GM23338 (cell line): ENCODE results near the gene CTNNA1.

Experiments
- CREB1 ChIP-seq: fragments of 250-450 bp; sonication (Bioruptor Pico); IDR thresholded peaks from 2 replicates; pipeline ENCODE4 v1.5.0; 2020; ENCODE audit warnings: low read depth, mild to moderate bottlenecking, moderate library complexity
- CTCF ChIP-seq, 2 experiments: fragments of 200-600 bp in 1 of 2; sonication (generic) in 1 of 2; conservative IDR thresholded peaks; 2 replicates each; pipeline versions ENCODE4 v1.5.1 to v1.6.1; 2016 to 2017; ENCODE audit warnings: antibody characterized with exemption in 2 of 2, low read depth in 2 of 2, mild to moderate bottlenecking in 2 of 2, moderate library complexity in 1 of 2
- EZH2 ChIP-seq: fragments of 200-600 bp; sonication (generic); IDR thresholded peaks from one replicate; pipeline ENCODE4 v1.8.0; 2017; ENCODE audit warnings: antibody characterized with exemption, mild to moderate bottlenecking, low read depth; ENCODE audit not compliant: unreplicated experiment
- EZH2phosphoT487 ChIP-seq: fragments of 200-600 bp; sonication (generic); IDR thresholded peaks from one replicate; pipeline ENCODE4 v1.8.1; 2018; ENCODE audit warnings: antibody characterized with exemption; ENCODE audit not compliant: unreplicated experiment
- JUNB ChIP-seq: IDR thresholded peaks from one replicate; pipeline ENCODE4 v1.6.1; 2016; ENCODE audit warnings: antibody characterized with exemption; ENCODE audit not compliant: unreplicated experiment
- POLR2AphosphoS5 ChIP-seq: IDR thresholded peaks from 2 replicates; pipeline ENCODE4 v1.6.1; 2016; ENCODE audit warnings: antibody characterized with exemption, low read depth
- STAT1 ChIP-seq: IDR thresholded peaks from one replicate; pipeline ENCODE4 v1.6.1; 2016; ENCODE audit warnings: antibody characterized with exemption; ENCODE audit not compliant: unreplicated experiment
- ZNF114 ChIP-seq: fragments of 250-450 bp; sonication (Bioruptor Pico); IDR thresholded peaks from 2 replicates; pipeline ENCODE4 v1.5.0; 2020; ENCODE audit warnings: mild to moderate bottlenecking, moderate library complexity
- ZNF331 ChIP-seq: fragments of 250-450 bp; sonication (Bioruptor Pico); IDR thresholded peaks from 2 replicates; pipeline ENCODE4 v1.5.0; 2020; ENCODE audit warnings: low read depth, mild to moderate bottlenecking, moderate library complexity
- ZNF462 ChIP-seq: fragments of 250-450 bp; sonication (Bioruptor Pico); IDR thresholded peaks from 2 replicates; pipeline ENCODE4 v1.5.0; 2020; ENCODE audit warnings: mild to moderate bottlenecking, moderate library complexity
- TF ChIP-seq, protein P1 (sequence below): IDR thresholded peaks from one replicate; pipeline ENCODE4 v1.6.1; 2018; ENCODE audit warnings: antibody characterized with exemption; ENCODE audit not compliant: unreplicated experiment
- TF ChIP-seq, protein P2 (sequence below): IDR thresholded peaks from 2 replicates; pipeline ENCODE4 v1.6.1; 2016; ENCODE audit warnings: antibody characterized with exemption

GRCh38 chr5:138949988-138950387 is 196.8 kb downstream of the CTNNA1 start:
- TF ChIP-seq EZH2 (no peak), EZH2phosphoT487 (no peak), POLR2AphosphoS5 (no peak), CTCF (conservative IDR thresholded peaks at IDR 0.05; ENCODE audit: low read depth in 2 of 2) (no peak), ZNF331 (CRISPR knock-in tag) (no peak), ZNF114 (CRISPR knock-in tag) (no peak), STAT1 (no peak), CREB1 (CRISPR knock-in tag) (no peak), JUNB (no peak), ZNF462 (CRISPR knock-in tag) (no peak)
- TF ChIP-seq, protein P1, sequence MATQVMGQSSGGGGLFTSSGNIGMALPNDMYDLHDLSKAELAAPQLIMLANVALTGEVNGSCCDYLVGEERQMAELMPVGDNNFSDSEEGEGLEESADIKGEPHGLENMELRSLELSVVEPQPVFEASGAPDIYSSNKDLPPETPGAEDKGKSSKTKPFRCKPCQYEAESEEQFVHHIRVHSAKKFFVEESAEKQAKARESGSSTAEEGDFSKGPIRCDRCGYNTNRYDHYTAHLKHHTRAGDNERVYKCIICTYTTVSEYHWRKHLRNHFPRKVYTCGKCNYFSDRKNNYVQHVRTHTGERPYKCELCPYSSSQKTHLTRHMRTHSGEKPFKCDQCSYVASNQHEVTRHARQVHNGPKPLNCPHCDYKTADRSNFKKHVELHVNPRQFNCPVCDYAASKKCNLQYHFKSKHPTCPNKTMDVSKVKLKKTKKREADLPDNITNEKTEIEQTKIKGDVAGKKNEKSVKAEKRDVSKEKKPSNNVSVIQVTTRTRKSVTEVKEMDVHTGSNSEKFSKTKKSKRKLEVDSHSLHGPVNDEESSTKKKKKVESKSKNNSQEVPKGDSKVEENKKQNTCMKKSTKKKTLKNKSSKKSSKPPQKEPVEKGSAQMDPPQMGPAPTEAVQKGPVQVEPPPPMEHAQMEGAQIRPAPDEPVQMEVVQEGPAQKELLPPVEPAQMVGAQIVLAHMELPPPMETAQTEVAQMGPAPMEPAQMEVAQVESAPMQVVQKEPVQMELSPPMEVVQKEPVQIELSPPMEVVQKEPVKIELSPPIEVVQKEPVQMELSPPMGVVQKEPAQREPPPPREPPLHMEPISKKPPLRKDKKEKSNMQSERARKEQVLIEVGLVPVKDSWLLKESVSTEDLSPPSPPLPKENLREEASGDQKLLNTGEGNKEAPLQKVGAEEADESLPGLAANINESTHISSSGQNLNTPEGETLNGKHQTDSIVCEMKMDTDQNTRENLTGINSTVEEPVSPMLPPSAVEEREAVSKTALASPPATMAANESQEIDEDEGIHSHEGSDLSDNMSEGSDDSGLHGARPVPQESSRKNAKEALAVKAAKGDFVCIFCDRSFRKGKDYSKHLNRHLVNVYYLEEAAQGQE: no peak
- TF ChIP-seq, protein P2, sequence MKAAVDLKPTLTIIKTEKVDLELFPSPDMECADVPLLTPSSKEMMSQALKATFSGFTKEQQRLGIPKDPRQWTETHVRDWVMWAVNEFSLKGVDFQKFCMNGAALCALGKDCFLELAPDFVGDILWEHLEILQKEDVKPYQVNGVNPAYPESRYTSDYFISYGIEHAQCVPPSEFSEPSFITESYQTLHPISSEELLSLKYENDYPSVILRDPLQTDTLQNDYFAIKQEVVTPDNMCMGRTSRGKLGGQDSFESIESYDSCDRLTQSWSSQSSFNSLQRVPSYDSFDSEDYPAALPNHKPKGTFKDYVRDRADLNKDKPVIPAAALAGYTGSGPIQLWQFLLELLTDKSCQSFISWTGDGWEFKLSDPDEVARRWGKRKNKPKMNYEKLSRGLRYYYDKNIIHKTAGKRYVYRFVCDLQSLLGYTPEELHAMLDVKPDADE: no peak
